GM21529 (cell line): Measurements from ENCODE around the gene HTRA2.

Experiments
- ATAC-seq: cut with Tn5 transposase; IDR thresholded peaks from one replicate; pipeline ENCODE4 v1.9.1; 2021; ENCODE audit not compliant: unreplicated experiment

Gene HTRA2

DNA sequence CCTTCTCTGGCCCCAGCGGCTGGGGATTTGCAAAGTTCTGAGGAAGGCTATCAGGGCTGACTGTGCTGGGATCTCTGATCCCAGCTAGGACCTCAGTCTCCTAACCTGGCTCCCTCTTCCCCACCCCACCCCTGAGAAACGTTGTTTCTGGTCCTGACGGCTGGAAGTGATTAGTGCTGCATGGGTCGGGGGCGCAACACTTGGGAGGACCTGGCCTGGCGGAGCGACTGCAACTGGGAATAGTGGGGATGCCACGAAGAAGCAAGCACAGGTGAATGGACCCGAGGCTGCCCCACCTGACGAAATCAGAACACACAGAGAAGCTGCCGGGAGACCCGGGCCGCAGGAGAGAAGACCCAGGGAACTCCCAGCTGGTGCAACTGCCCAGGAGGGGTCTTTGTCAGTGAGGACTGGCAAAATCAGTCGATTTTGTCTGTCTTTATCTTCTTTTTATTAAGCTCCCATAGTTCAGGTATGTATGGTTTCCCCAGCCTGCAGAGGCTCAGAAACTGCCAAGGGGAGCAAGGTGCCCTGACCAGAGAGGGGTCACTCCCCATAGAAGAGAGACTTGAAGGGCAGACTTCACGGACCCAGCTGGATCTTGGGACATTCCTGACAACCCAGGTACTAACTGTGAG, 29.7 kb upstream of the HTRA2 start:
- no peak for ATAC-seq

DNA sequence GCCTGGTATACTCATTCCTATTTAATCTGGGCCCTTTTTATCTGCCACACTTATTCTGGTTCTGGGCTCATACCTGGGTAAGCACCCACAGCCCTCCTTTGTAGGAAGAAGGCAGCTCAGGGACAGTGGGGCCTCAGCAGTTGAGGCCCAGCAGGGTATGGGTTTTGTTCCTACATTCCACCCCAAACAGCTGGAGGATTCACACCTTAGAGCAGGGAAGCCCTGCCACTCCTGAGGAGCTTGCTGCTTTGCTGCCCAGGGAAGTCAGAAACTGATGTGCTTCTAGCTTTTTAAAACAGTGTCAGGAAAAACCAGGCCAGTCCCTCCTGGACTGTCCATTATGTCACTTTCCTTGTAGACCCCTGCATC, 29.2 kb upstream of the HTRA2 start:
- ATAC-seq = no peak

DNA sequence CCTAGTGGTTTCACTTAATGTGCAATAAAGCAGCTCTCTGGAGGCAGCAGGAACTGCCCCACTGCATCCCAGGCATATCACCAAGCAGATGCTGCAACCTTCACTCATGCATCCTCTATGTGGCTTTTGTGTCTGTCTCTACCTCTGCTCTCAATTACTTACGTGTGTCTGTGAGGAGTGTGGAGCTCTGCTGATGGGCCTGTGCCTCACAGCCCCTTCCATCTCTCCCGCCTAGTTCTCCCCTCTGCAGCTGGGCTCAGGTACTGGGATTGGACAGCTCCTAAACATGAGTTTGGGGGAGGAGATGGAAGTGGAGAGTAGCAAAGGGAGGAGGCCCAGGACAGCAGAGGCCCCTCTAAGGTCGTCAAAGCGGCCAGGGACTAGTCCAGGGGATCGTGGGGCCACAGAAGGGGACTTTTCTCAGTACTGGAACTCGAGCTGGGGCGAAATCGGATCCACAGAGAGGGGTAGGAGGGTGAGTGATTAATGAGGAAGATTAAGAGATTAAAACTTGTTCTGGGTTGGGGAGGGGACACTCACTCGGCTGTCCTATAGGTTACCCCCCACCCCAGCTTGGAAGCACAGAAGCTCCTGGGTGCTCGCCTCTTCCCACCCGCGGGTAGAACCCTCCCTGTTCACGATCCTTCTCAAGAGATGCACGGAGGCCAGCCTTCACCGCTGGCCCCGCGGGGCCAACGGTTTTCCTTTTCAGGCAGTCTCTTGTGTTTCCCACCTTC, 28.2 kb upstream of the HTRA2 start:
- ATAC-seq = no peak

- ATAC-seq = no peak
These were observed 27.5 kb upstream of the HTRA2 start for GRCh38 chr2:74502147-74502719.

GRCh38 chr2:74502720-74503505, 26.8 kb upstream of the HTRA2 start:
- peak; percentile 36 for ATAC-seq

DNA sequence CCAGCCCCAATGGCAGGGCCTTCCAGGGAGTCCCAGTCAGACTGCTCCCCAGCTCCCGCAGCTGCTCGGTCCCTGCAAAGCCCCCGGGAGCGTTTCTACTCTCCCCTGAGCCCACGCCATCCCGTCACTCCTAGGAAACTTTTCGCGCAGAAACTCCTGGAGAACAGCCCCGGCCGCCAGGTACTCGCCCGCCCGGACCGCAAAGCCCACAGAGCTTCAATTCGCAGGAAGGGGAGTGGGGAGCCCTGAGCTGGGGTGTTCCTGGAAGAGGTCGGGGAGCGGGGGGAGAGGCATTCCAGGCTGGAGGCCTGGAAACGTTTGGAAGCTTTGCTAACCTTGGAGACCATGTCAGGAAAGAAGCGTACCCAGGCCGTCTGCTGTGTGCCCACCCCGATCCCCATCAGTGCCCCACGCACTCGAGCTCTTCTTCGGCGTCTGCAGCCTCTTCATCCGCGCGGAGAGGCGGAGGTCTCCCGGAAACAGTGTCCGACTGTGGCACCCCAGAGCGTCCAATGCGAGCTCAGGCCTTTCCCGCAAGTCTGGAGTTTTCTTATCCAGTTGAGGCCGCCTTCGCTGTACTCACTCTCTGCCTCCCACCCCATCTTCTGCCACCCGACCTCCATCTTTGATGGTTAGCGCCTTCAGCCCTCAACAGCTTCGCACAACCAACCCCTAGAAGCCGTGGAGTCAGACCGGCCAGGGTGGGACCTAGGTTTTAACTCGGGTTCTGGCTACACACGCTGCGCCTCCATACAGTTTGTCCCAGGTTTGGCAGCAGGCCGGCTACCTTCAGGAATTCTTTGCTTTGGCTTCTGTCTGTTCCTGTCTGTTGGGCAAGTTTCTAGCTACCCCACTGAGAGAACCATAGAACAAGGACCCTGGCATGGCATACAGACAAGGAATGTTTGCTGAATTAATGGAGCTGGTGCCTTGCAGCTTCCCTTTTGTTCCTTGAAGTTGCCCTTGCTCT, 25.9 kb upstream of the HTRA2 start:
- ATAC-seq = no peak

- ATAC-seq = no peak
These were observed 25.1 kb upstream of the HTRA2 start for GRCh38 chr2:74504591-74504990.

- ATAC-seq = no peak
These were observed 24.1 kb upstream of the HTRA2 start for GRCh38 chr2:74505448-74506246.

DNA sequence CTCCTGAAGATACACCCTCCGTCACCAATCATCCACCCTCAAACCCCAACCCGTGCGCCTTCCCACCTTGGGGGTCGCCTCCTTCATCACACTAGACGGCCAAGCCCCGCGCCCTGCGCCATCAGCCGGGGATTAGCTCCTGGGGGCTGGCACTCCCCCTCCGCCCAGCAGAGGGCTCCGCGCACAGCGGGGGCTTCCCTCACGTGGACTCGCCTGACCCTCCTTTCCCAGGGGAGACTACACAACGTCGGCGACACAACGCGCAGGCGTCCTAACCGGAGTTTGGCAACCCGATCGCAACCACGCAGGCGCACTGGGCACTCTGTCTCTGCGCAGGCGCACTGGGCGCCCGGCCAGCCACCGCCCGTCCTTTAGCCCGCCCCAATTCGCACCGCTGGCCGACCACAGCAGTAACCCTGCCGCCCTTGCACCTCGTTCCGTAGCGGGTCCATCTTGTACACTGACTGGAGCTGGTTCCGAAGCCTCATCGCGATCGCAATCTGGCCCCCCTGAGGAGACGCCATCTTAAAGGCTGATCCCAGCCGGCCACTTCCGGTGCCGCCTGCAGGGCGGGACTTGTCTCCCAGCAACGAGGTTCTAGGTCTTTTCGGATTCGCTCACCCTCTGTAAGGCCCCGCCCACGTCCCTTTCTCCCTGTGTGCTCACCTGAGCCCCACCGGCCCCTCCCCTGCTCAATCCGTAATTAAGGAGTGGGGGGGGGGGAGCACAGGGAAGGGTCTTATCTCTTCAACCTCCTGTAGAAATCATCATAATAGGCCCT, 22.4 kb upstream of the HTRA2 start, which contains the start of gene PCGF1:
TSS of gene PCGF1 (minus strand) at position 551 of the 781 bp plus-strand sequence. CDS start at position 524, 27 bp downstream.
- ATAC-seq = peak; percentile 91

- peak; percentile 6 for ATAC-seq
These were observed 21.7 kb upstream of the HTRA2 start for GRCh38 chr2:74507926-74508520.

DNA sequence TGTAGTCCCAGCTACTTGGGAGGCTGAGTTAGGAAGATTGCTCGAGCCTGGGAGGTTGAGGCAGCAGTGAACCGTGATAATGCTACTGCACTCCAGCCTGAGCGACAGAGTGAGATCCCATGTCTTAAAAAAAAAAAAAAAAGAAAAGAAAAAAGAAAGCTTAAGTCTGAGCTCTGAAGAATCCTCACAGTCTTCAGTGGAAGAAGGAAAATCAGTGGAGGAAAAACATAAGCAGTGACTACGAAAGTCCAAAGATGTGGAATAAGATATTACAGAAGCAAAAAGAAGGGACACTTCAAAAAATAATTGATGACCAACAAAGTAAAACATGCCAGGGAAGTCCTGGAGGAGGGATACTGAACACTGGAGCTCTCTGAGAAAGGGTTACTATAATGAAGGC, 19.5 kb upstream of the HTRA2 start:
- no peak for ATAC-seq

DNA sequence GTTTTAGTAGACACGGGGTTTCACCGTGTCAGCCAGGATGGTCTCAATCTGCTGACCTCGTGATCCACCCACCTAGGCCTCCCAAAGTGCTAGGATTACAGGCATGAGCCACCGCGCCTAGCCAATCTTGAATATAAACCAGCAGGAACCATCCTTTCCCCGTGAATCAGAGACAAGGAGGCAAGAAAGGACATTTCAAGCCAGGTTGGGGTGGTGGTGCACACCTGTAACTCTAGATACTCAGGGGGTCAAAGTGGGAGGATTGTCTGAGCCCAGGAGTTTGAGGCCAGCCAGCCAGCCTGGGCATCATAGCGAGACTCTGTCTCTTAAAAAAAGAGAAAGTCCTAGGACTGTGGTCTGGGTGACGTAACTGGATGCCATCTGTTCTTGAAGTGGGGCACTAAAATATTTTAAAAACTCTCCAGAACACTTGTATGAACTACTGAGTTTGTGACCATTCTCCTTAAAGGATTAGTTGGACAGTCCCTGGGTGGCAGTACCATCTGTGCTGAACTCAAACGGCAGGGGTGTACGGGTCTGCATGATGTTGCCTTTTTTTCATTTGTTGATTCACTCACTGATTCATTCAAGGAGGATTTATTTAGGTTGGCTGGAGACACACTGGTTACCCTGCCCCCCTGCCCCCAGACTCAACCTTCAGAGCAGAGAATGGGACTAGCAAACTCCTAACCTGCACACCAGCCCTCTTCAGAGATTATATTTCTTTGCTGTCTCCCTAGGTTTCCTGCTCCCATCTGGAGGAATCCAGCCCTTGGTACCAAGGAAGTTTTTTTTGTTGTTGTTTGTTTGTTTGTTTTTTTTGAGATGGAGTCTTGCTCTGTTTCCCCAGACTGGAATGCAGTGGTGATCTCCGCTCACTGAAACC, 18.4 kb upstream of the HTRA2 start:
- no peak for ATAC-seq

DNA sequence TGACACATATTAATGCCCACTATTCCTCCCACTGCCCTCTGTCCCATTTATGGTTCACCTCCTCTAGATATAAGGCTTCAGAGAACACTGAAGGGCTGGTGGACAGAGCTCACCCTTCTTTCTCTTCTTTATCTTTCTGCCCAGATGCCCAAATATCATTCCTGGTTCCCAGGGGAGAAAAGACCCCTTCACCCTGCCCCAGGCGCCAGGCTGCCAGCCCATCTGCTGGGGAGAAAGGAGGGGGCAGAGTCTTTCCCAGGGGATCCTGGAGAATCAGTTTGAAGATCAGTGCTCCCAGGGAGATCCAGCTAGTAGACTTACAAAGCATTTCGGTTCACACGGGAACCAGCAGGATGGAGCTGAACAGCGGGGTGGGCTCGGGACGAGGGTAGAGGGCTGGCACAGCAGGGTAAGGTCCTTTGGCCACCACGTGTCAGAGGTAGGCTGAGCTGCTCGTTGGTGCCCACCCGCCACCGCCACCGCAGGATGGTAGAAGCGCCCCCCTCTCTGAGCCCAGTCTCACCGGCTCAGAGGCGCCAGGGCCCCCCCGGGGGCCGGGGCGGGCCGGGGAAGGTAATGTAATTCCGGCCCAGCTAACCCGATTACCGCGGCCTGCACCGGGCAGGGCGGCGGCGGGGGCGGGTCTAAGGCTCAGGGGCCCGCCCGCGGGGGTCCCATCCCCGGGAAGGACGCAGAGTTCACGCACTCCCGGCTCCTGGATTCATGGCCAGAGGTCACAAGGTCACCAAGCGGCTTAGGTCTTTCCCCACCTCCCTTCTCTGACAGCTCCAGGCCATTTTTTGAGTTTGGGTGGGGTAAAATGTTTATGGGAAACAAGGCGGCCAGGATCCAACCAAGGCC, 16.8 kb upstream of the HTRA2 start:
- ATAC-seq = no peak

- no peak for ATAC-seq
These were observed 15.9 kb upstream of the HTRA2 start for GRCh38 chr2:74513605-74514367.

DNA sequence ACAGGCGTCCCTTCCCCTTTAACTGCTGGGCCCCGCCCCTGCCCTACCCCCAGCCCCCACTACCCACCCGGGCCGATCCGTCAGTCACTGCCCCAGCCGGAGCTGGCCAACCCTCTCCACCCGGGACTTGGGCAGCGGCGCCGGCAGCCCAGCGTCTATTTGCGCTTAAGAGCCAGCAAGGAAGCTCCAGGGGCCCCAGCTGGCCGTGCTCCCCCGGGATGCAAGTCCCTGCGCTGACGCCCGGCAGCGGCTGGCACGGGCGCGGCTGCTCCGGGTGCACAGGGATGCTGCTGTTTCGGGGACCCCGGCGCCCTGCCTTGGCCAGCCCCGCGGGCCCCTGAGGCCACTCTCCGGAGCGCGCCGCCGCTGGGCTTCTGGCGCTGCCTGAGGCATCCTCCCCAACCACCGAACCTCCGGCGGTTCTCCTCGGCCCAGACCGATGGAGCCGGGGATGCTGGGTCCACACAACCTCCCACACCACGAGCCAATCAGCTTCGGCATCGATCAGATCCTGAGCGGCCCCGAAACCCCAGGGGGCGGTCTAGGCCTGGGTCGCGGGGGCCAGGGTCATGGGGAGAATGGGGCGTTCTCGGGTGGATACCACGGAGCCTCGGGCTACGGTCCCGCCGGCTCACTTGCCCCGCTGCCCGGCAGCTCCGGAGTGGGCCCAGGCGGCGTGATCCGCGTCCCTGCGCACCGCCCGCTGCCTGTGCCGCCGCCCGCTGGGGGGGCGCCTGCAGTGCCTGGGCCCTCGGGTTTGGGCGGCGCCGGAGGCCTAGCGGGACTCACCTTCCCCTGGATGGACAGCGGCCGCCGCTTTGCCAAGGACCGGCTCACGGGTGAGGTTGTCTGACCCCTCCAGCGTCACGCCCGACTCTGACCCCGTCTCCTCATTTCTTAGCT, 15.1 kb upstream of the HTRA2 start, which contains the start of gene TLX2:
TSS of gene TLX2 (plus strand) at position 83 of the 903 bp plus-strand sequence. CDS start at position 440, 357 bp downstream.
- no peak for ATAC-seq
